Testis (tissue), 3 donors: Measurements from ENCODE around the gene CEP89. TPM values are rescaled to one million over a fixed set of nuclear protein-coding genes. Genes with fewer than 3 reads are reported as not detected.
"Not testable (repeated sequence)": the region's sequence is repeated elsewhere in the genome, so short reads cannot be mapped to it uniquely, and the experiment has no call there.

ENCODE experiments used
- DNase-seq: peaks from one replicate; pipeline ENCODE4 v3.0.0-alpha.2; 2019
- H3K27ac ChIP-seq, 2 donors: fragments of 200-600 bp; sonication (generic); one replicate each; pipeline ENCODE4 v1.5.1; 2019
- H3K27me3 ChIP-seq: fragments of 200-600 bp; sonication (generic); one replicate; pipeline ENCODE4 v1.5.1; 2019
- H3K36me3 ChIP-seq: fragments of 200-600 bp; sonication (generic); one replicate; pipeline ENCODE4 v1.5.1; 2017; ENCODE audit warnings: low read depth; ENCODE audit errors: missing control alignments
- H3K4me1 ChIP-seq: fragments of 200-600 bp; sonication (generic); one replicate; pipeline ENCODE4 v1.5.1; 2019
- H3K4me3 ChIP-seq, 2 donors: fragments of 200-600 bp; sonication (generic); one replicate each; pipeline ENCODE4 v1.5.1; 2017 to 2019
- H3K9me3 ChIP-seq: fragments of 200-600 bp; sonication (generic); one replicate; pipeline ENCODE4 v1.5.1; 2017
- POLR2A ChIP-seq: fragments of 450-650 bp; IDR thresholded peaks from one replicate; pipeline ENCODE4 v1.6.1; 2017; ENCODE audit warnings: antibody characterized with exemption, mild to moderate bottlenecking, moderate library complexity
- WGBS, 2 donors: methylation state at CpG; one replicate each; pipeline ENCODE4 v1.1.5; 2018; 5-methylcytosine and 5-hydroxymethylcytosine counted together
- intact Hi-C: fragments of 100-400 bp; cut with DNase I; formaldehyde crosslinking; loops from one replicate; pipeline ENCODE4 v1.15.1; 2023; ENCODE audit warnings: low total_unique reads
- polyA plus RNA-seq: library from polyadenylated mRNA; stranded (reverse); fragments of 350-450 nt; fragmentation: Illumina TruSeq; extraction: RNeasy Lipid Tissue Mini Kit (QIAGEN cat#74804); gene quantifications from one replicate; pipeline ENCODE4 v1.2.3, GENCODE V29; 2014; ENCODE audit warnings: low read depth, low replicate concordance; ENCODE audit not compliant: insufficient read depth
- total RNA-seq, 2 donors: library from RNA; depleted of rRNA; stranded (reverse); fragments of >200 nt; gene quantifications; one replicate each; pipeline ENCODE4 v1.2.3, GENCODE V29; 2016
- TF ChIP-seq, protein P1 (sequence below), 3 experiments: fragments of 450-650 bp in 2 of 3; fragments of 200-600 bp in 1 of 3; sonication (generic) in 1 of 3; IDR thresholded peaks; one replicate each; pipeline ENCODE4 v1.5.1; 2016 to 2019; ENCODE audit warnings: antibody characterized with exemption in 3 of 3, mild to moderate bottlenecking in 2 of 3, moderate library complexity in 1 of 3

The CEP89 gene
- total and polyA plus RNA-seq, 3 donors from 2014 or later: 14.0 to 17.2 (median 16.7) TPM

DNA sequence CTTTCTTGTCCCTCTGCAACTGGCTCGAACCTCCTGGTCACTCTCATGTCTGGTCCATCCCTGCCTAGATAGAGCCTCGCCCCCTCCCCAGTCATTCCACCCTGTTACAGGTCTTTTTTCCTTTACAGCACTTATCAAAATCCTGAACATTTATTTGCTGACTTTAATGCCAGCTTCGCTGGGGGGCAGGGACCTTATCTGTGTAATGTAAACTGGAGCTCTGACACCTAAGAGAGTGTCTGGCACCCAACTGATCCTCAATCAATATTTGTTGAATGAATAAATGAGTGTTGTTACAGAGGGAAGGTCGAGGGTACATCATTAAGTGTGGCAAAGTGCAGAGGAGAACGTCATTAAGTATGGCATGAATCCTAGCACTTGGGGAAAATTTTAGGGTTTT lies 17.0 kb upstream of the CEP89 start:
- 81 to 88% methylated on average over 5 of the region's 5 CpGs for WGBS, 2 donors
- Histone ChIP-seq H3K27ac (no peak overlapping the region), H3K4me3 (no peak overlapping the region), H3K9me3 (no peaks in the 10 kb centered on the region), H3K27me3 (no peaks in the 10 kb centered on the region), H3K36me3 (no peaks in the 10 kb centered on the region), H3K4me1 (no peaks in the 10 kb centered on the region)
- TF ChIP-seq, protein P1, sequence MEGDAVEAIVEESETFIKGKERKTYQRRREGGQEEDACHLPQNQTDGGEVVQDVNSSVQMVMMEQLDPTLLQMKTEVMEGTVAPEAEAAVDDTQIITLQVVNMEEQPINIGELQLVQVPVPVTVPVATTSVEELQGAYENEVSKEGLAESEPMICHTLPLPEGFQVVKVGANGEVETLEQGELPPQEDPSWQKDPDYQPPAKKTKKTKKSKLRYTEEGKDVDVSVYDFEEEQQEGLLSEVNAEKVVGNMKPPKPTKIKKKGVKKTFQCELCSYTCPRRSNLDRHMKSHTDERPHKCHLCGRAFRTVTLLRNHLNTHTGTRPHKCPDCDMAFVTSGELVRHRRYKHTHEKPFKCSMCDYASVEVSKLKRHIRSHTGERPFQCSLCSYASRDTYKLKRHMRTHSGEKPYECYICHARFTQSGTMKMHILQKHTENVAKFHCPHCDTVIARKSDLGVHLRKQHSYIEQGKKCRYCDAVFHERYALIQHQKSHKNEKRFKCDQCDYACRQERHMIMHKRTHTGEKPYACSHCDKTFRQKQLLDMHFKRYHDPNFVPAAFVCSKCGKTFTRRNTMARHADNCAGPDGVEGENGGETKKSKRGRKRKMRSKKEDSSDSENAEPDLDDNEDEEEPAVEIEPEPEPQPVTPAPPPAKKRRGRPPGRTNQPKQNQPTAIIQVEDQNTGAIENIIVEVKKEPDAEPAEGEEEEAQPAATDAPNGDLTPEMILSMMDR (IDR thresholded peaks at IDR 0.05): no peak
- TF ChIP-seq POLR2A: no peak
- intact Hi-C loops: no loop called here
- no peak for DNase-seq

DNA sequence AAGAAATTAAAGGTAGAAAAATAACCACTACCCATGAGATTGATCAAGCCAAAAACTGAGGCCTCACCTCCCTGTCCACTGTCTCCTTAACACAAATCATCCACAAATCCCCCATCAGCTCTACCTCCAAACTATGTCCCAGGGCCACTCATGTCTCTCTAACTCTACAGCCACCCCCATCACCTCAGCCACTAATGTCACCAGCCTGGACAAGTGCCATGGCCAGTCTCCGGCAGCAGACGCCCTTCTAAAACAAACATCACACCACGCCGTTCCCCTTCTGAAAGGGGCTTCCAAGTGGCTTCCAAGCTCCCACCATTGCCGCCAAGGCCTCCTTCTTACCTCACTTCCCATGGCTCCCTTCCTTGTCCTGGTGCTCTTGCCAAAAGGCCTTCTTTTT lies 16.5 kb upstream of the CEP89 start:
- intact Hi-C loops, H3K36me3 ChIP-seq: not testable (repeated sequence)
- WGBS, 2 donors: 89 to 97% methylated on average over 5 of the region's 5 CpGs

DNA sequence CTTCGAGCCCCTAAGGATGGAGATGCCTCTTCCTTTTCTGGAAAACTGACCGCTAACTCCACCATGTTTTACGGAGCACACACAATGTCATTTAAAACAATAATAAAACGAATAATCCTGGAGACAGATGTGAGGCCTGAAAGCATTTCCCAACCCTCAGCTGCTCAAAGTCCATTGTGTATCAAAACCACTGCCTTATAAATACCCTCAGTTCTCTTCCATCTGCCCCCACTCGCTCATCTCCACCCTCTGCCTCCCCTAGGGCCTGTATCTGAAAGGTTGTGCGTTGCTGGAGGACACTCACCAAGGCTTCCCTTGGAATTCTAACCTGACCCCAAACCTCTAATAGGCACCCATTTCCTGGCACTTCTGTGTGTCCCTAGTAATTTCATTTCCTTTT lies 10.7 kb upstream of the CEP89 start:
- DNase-seq, H3K4me3 ChIP-seq, H3K27me3 ChIP-seq, intact Hi-C loops, H3K36me3 ChIP-seq, H3K27ac ChIP-seq, H3K4me1 ChIP-seq, H3K9me3 ChIP-seq: not testable (repeated sequence)
- 94 to 98% methylated on average over 6 of the region's 6 CpGs for WGBS, 2 donors

More for the DNA sequence above, 16.5 kb upstream of the CEP89 start:
- not testable (repeated sequence) for DNase-seq, H3K4me1 ChIP-seq, H3K4me3 ChIP-seq, H3K27ac ChIP-seq, H3K27me3 ChIP-seq, H3K9me3 ChIP-seq

DNA sequence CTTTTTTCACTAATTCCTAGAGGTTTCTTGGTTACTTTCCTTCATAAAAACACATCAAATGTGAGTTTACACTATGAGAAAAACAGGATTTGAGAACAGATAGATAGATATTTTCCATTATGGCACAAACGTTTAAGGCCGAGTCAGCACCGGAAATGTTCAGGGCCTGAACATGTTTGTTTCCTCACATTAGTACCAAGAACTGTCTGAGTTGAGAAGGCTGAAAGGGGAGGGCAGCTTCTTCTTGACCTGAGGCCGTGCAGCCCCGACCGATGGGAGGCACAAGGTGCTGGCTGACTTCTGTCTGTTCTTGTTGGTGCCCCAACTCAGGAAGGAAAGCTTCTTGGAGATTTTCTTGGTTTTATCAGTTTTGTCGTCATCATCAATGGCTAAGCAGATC lies 8.0 kb upstream of the CEP89 start:
- H3K27ac ChIP-seq, intact Hi-C loops, H3K36me3 ChIP-seq, H3K4me3 ChIP-seq, H3K9me3 ChIP-seq, DNase-seq, H3K27me3 ChIP-seq, H3K4me1 ChIP-seq: not testable (repeated sequence)
- 91% methylated on average over 7 of the region's 7 CpGs for WGBS, 2 donors

DNA sequence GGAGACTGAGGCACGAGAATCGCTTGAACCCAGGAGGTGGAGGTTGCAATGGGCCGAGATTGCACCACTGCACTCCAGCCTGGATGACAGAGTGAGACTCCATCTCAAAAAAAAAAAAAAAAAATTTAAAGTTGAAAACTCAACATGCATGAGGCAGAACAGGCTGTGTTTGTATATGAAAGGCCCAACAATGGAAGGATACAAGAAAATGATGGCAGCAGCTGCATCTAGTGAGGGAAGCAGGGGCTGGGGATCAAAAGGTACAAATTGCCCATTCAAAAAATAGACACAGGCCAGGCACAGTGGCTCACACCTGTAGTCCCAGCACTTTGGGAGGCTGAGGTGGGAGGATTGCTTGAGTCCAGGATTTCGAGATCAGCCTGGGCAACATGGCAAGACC lies 6.1 kb upstream of the CEP89 start:
- H3K9me3 ChIP-seq, H3K27me3 ChIP-seq, H3K36me3 ChIP-seq, H3K4me3 ChIP-seq, intact Hi-C loops, H3K27ac ChIP-seq, H3K4me1 ChIP-seq, DNase-seq: not testable (repeated sequence)
- 96 to 97% methylated on average over 4 of the region's 4 CpGs for WGBS, 2 donors

DNA sequence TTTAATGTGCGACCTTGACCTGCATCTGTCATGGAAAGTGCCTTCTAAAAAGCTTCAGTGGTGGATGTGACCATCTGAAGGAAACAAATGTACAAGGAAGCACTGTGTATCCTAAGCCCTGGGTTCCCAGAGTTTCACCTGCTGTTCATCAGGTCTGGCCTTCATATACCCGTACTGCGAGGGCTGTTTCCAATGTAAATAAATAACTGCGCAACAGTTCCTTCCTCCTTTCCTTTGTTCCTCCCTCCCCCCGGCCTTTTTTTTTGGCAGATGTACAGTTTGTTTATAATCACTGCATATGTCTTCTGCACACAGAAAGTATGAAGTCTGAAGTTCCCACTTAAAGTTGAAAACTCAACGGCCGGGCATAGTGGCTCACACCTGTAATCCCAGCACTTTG lies 5.5 kb upstream of the CEP89 start:
- DNase-seq: no peak
- no peak overlapping the region for H3K27ac ChIP-seq
- no peaks in the 10 kb centered on the region for H3K4me1 ChIP-seq
- no peak for TF ChIP-seq POLR2A
- TF ChIP-seq, protein P1 (IDR thresholded peaks at IDR 0.05): no peak
- intact Hi-C loops: no loop called here
- H3K27me3 ChIP-seq: no peaks in the 10 kb centered on the region
- no peaks in the 10 kb centered on the region for H3K36me3 ChIP-seq
- H3K4me3 ChIP-seq: no peak overlapping the region
- no peaks in the 10 kb centered on the region for H3K9me3 ChIP-seq
- 70 to 81% methylated on average over 7 of the region's 7 CpGs for WGBS, 2 donors

DNA sequence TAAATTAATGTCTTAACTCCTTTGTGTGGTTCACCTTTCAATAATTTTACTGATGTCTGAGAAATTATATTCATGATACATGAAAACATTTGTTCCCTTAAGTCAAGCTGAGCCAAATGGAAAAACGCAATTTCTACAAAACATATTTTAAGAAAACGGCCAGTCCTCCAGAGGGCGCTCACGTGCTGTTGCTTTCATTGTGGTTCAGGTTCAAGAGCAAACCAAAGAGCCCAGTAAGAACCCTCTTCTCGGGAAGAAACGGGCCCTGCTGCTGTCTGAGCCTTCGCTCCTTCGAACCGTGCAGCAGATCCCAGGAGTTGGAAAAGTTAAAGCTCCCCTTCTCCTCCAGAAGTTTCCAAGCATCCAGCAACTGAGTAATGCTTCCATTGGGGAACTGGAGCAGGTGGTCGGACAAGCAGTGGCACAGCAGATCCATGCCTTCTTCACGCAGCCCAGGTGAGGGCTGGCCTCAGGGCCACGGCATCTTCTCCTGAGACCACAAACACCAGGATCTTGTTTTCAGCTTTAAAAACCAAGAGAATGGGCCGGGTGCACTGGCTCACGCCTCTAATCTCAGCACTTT lies 4.6 kb upstream of the CEP89 start:
- Histone ChIP-seq H3K27ac (no peak overlapping the region), H3K9me3 (no peaks in the 10 kb centered on the region), H3K4me1 (no peaks in the 10 kb centered on the region), H3K36me3 (no peaks in the 10 kb centered on the region), H3K27me3 (no peaks in the 10 kb centered on the region), H3K4me3 (no peak overlapping the region)
- intact Hi-C loops: no loop called here
- peak; percentile 86 for DNase-seq
- no peak for TF ChIP-seq POLR2A
- TF ChIP-seq, protein P1 (IDR thresholded peaks at IDR 0.05): peak; percentile 38 to 74 (median 67)
- 34 to 52% methylated on average over 11 to 14 of the region's 14 CpGs for WGBS, 2 donors
